Hematopoietic multipotent progenitor cell (in vitro differentiated cells): ENCODE data around the gene CYP4A11. TPM values are rescaled to one million over a fixed set of nuclear protein-coding genes. Genes with fewer than 3 reads are reported as not detected.
"Not testable (repeated sequence)": the region's sequence is repeated elsewhere in the genome, so short reads cannot be mapped to it uniquely, and the experiment has no call there.

Experiments
- DNase-seq, 3 donors: peaks; one replicate each; pipeline ENCODE4 v3.0.0-alpha.2; 2011 to 2015; ENCODE audit warnings: low read depth in 2 of 3, low spot score in 2 of 3
- small RNA-seq: library from RNA; depleted of rRNA; stranded (forward); fragments of <200 nt; gene quantifications from one replicate; pipeline ENCODE3, GENCODE V24; 2012
- total RNA-seq: library from RNA; depleted of rRNA; stranded (reverse); fragments of >200 nt; gene quantifications from one replicate; pipeline ENCODE4 v1.2.3, GENCODE V29; 2012

The CYP4A11 gene
- total RNA-seq, 1 donor = not detected

- DNase-seq = no peak
Observed at GRCh38 chr1:46927249-46927835, 13.9 kb downstream of the CYP4A11 start.

DNA sequence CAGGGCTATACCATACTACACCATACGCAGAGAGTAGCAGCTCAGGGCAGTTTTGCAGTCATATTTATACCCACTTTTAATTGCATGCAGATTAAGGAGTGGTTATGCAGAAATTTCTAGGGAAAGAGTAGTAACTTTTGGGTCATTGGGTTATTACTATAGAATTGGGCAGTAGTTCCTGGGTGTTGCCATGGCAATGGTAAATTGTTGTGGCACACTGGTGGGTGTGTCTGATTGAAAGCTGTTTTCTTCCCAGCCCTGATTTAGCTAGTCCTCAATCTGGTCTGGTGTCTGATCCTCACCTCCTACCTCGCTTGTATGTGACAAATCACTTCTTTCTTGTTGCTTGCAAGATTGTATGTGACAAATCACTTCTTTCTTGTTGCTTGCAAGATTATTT is 30.5 kb downstream of the CYP4A11 start:
- DNase-seq = no peak

- no peak for DNase-seq
Observed at GRCh38 chr1:46903481-46903880, 37.8 kb downstream of the CYP4A11 start.

GRCh38 chr1:46900401-46900800 is 40.9 kb downstream of the CYP4A11 start:
- DNase-seq = no peak

GRCh38 chr1:46881656-46882055 is 59.6 kb downstream of the CYP4A11 start:
- DNase-seq = not testable (repeated sequence)

Small RNA genes within 50 kb of the gene (small RNA-seq; reads per million reads assigned to genes)
- gene CYP4A26P = not detected

Other genes starting within 250 kb of the CYP4A11 start
- 29.6 TPM for gene EFCAB14, start 222.4 kb downstream of the CYP4A11 start, total RNA-seq
- not detected for gene CYP4B1, start 142.4 kb downstream of the CYP4A11 start, total RNA-seq
- gene CYP4X1, start 82.2 kb upstream of the CYP4A11 start, total RNA-seq = not detected
- not detected for gene CYP4Z1, start 125.8 kb upstream of the CYP4A11 start, total RNA-seq
- under 0.01 TPM for gene CYP4A22, start 196.0 kb upstream of the CYP4A11 start, total RNA-seq
- gene PDZK1IP1, start 248.6 kb upstream of the CYP4A11 start, total RNA-seq = 1.9 TPM